ENCODE results near the gene TDP1. TPM values are rescaled to one million over a fixed set of nuclear protein-coding genes. Genes with fewer than 3 reads are reported as not detected.
A peak's percentile ranks its signal among the peaks of the same experiment; 100 is the strongest.

TDP1 gene
- total RNA-seq, 1 experiment from 2014 or later = 23.9 TPM

DNA sequence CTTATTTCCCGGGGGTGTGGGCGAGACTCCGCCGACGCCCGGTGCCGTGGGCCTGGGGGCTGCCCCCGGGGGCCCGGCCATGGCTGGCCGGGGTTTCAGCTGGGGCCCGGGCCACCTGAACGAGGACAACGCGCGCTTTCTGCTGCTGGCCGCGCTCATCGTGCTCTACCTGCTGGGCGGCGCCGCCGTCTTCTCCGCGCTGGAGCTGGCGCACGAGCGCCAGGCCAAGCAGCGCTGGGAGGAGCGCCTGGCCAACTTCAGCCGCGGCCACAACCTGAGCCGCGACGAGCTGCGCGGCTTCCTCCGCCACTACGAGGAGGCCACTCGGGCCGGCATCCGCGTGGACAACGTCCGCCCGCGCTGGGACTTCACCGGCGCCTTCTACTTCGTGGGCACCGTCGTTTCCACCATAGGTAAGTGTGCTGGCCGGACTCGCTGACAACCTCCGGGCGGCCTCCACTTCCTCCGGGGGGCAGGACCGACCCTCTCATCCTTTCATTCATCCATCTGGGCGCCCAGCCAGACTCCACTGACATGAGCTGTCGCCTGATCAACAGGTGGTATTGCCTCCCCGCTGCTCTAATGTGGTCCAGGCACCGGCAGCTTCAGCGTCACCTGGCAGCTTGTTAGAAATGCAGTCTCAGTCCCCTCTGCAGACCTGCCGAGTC lies 106.5 kb downstream of the TDP1 start:
- Histone ChIP-seq H3K9me3 (ENCODE audit: control insufficient read depth, insufficient read depth, low read depth, low read length) (no peaks in the 10 kb centered on the region), H3K27me3 (ENCODE audit: control insufficient read depth, insufficient read depth, low read length) (peaks cover 25% of the 10 kb centered on the region), H3K27ac (ENCODE audit: low read length) (no peak overlapping the region), H3K4me1 (ENCODE audit: control insufficient read depth, insufficient read depth, low read length) (no peaks in the 10 kb centered on the region; the same call in 1 of the 2 replicates), H3K4me3 (ENCODE audit: low read depth in 2 of 2, low read length in 2 of 2) (peak overlapping the region; percentile 18 to 23; a peak in 3 of 4 replicates), H3K36me3 (ENCODE audit: control insufficient read depth, insufficient read depth, low read length) (no peaks in the 10 kb centered on the region)
- CTCF ChIA-PET = no interaction called here
- intact Hi-C loops (cut with micrococcal nuclease; ENCODE audit: unreplicated experiment) (loop anchor here (5.0 kb wide), 1 partner anchor 90 kb away; no protein-coding TSS in a partner anchor), in situ Hi-C loops (cut with HindIII; ENCODE audit: low pct_unique_long_range_greater_than_20kb, low sequenced_read_pairs) (no loop called here)
- POLR2A ChIA-PET = no interaction called here
- peak; percentile 57 for ATAC-seq
- no TSS peak for BruUV-seq (replicated peaks)
- TF ChIP-seq POLR2AphosphoS5 (IDR thresholded peaks at IDR 0.05; ENCODE audit: low read depth, low read length) (no peak), SIN3A (IDR thresholded peaks at IDR 0.05; ENCODE audit: borderline replicate concordance, insufficient read depth, low read depth, low read length) (no peak), TCF7L2 (IDR thresholded peaks at IDR 0.05; ENCODE audit: low read depth, low read length) (no peak)
- TF ChIP-seq, protein P1, sequence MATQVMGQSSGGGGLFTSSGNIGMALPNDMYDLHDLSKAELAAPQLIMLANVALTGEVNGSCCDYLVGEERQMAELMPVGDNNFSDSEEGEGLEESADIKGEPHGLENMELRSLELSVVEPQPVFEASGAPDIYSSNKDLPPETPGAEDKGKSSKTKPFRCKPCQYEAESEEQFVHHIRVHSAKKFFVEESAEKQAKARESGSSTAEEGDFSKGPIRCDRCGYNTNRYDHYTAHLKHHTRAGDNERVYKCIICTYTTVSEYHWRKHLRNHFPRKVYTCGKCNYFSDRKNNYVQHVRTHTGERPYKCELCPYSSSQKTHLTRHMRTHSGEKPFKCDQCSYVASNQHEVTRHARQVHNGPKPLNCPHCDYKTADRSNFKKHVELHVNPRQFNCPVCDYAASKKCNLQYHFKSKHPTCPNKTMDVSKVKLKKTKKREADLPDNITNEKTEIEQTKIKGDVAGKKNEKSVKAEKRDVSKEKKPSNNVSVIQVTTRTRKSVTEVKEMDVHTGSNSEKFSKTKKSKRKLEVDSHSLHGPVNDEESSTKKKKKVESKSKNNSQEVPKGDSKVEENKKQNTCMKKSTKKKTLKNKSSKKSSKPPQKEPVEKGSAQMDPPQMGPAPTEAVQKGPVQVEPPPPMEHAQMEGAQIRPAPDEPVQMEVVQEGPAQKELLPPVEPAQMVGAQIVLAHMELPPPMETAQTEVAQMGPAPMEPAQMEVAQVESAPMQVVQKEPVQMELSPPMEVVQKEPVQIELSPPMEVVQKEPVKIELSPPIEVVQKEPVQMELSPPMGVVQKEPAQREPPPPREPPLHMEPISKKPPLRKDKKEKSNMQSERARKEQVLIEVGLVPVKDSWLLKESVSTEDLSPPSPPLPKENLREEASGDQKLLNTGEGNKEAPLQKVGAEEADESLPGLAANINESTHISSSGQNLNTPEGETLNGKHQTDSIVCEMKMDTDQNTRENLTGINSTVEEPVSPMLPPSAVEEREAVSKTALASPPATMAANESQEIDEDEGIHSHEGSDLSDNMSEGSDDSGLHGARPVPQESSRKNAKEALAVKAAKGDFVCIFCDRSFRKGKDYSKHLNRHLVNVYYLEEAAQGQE (IDR thresholded peaks at IDR 0.05; ENCODE audit: insufficient read depth in 1 of 2, low read depth in 2 of 2, low read length in 1 of 2) = no peak
- TF ChIP-seq, protein P2, sequence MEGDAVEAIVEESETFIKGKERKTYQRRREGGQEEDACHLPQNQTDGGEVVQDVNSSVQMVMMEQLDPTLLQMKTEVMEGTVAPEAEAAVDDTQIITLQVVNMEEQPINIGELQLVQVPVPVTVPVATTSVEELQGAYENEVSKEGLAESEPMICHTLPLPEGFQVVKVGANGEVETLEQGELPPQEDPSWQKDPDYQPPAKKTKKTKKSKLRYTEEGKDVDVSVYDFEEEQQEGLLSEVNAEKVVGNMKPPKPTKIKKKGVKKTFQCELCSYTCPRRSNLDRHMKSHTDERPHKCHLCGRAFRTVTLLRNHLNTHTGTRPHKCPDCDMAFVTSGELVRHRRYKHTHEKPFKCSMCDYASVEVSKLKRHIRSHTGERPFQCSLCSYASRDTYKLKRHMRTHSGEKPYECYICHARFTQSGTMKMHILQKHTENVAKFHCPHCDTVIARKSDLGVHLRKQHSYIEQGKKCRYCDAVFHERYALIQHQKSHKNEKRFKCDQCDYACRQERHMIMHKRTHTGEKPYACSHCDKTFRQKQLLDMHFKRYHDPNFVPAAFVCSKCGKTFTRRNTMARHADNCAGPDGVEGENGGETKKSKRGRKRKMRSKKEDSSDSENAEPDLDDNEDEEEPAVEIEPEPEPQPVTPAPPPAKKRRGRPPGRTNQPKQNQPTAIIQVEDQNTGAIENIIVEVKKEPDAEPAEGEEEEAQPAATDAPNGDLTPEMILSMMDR (IDR thresholded peaks at IDR 0.05) = no peak
- no peak for DNase-seq (ENCODE audit: low read depth, low spot score)

DNA sequence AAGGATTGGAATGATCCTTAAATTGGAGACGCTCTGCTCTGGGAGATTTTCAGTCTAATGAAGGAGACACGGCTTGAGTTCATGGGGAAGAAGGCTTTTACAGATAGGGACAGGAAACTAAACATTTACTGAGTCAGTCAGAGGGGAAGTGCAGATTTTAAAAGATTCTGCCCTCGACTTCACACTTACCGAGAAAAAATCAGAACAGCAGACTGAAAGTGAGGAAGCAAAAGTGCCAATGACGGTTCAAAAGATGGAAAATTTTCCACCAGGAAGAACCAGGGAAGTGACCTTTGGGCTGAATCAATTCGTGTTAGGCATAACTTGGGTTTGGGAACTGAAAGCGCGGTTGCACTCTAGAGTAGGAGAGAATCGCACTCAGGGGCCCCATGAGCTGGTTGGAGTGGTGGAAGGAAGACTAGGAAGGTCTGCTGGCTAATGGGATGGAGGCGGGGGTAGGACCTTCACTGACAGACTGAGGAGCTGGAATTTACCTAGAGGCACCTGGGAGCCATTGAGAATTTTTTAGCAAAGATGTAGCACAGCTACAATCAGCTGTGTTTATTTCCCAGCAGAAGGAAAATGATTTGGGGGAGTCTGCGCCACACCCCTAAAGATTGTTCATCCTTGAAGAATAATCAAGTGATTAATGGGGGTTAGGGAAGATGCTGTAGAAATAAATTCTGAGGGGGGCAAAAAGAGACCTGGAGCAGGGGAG lies 107.3 kb downstream of the TDP1 start:
- no peaks in the 10 kb centered on the region; the same call in 1 of the 2 replicates for H3K4me1 ChIP-seq (ENCODE audit: control insufficient read depth, insufficient read depth, low read length)
- intact Hi-C loops (cut with micrococcal nuclease; ENCODE audit: unreplicated experiment) (loop anchor here (5.0 kb wide), 1 partner anchor 91 kb away; no protein-coding TSS in a partner anchor), in situ Hi-C loops (cut with HindIII; ENCODE audit: low pct_unique_long_range_greater_than_20kb, low sequenced_read_pairs) (no loop called here)
- H3K36me3 ChIP-seq (ENCODE audit: control insufficient read depth, insufficient read depth, low read length) = no peaks in the 10 kb centered on the region
- BruUV-seq (replicated peaks) = no TSS peak
- H3K27ac ChIP-seq (ENCODE audit: low read length) = no peak overlapping the region
- POLR2A ChIA-PET = no interaction called here
- H3K27me3 ChIP-seq (ENCODE audit: control insufficient read depth, insufficient read depth, low read length) = peaks cover 22% of the 10 kb centered on the region
- H3K4me3 ChIP-seq (ENCODE audit: low read depth in 2 of 2, low read length in 2 of 2) = no peak overlapping the region
- no peak for TF ChIP-seq POLR2AphosphoS5 (IDR thresholded peaks at IDR 0.05; ENCODE audit: low read depth, low read length)
- H3K9me3 ChIP-seq (ENCODE audit: control insufficient read depth, insufficient read depth, low read depth, low read length) = no peaks in the 10 kb centered on the region
- CTCF ChIA-PET = no interaction called here
- ATAC-seq (no peak), DNase-seq (ENCODE audit: low read depth, low spot score) (no peak)

DNA sequence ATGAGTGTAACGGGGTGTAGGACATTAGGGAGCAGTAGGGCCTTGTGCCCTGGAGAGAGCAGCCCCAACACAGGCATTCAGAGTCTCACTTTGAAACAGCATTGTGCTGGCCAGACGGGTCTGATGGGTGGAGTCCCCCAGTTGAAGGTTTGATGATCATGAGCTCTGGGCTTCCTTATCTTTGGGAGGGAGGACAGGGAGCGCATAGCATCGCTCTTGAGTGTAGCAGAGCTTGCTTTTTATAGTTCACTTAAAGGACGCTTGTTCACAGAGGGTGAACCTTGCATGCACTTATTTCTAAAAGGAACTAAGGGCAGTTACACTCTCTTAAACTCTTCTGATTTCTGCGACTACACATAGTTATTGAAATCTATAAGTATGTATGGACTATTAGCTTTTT lies 116.6 kb downstream of the TDP1 start:
- no peaks in the 10 kb centered on the region for H3K9me3 ChIP-seq (ENCODE audit: control insufficient read depth, insufficient read depth, low read depth, low read length)
- TF ChIP-seq SIN3A (IDR thresholded peaks at IDR 0.05; ENCODE audit: borderline replicate concordance, insufficient read depth, low read depth, low read length) (no peak), TCF7L2 (IDR thresholded peaks at IDR 0.05; ENCODE audit: low read depth, low read length) (no peak), POLR2AphosphoS5 (IDR thresholded peaks at IDR 0.05; ENCODE audit: low read depth, low read length) (no peak)
- TF ChIP-seq, protein P1 (IDR thresholded peaks at IDR 0.05; ENCODE audit: insufficient read depth in 1 of 2, low read depth in 2 of 2, low read length in 1 of 2) = no peak
- TF ChIP-seq, protein P2 (IDR thresholded peaks at IDR 0.05) = no peak
- no peak overlapping the region for H3K4me3 ChIP-seq (ENCODE audit: low read depth in 2 of 2, low read length in 2 of 2)
- peaks cover 4% of the 10 kb centered on the region for H3K27me3 ChIP-seq (ENCODE audit: control insufficient read depth, insufficient read depth, low read length)
- intact Hi-C loops (cut with micrococcal nuclease; ENCODE audit: unreplicated experiment) (no loop called here), in situ Hi-C loops (cut with HindIII; ENCODE audit: low pct_unique_long_range_greater_than_20kb, low sequenced_read_pairs) (no loop called here)
- DNase-seq (ENCODE audit: low read depth, low spot score) (no peak), ATAC-seq (no peak)
- ChIA-PET POLR2A (no interaction called here), CTCF (no interaction called here)
- no peaks in the 10 kb centered on the region for H3K4me1 ChIP-seq (ENCODE audit: control insufficient read depth, insufficient read depth, low read length)
- H3K27ac ChIP-seq (ENCODE audit: low read length) = no peak overlapping the region
- BruUV-seq (replicated peaks) = no TSS peak
- no peaks in the 10 kb centered on the region for H3K36me3 ChIP-seq (ENCODE audit: control insufficient read depth, insufficient read depth, low read length)
